GDM1 (cell line): ENCODE measurements around the gene USP40.

Experiments
- DNase-seq: peaks from one replicate; lab custom pipeline; 2025; lab: John Stamatoyannopoulos, UW

The USP40 gene

GRCh38 chr2:233474308-233475160 is 92.0 kb downstream of the USP40 start:
- DNase-seq: no peak

GRCh38 chr2:233473878-233474277 is 92.7 kb downstream of the USP40 start:
- DNase-seq: no peak

GRCh38 chr2:233473386-233473791 is 93.2 kb downstream of the USP40 start:
- DNase-seq: no peak

- DNase-seq: no peak
These were observed 95.1 kb downstream of the USP40 start for GRCh38 chr2:233471291-233472035.

- DNase-seq: no peak
These were observed 95.7 kb downstream of the USP40 start for GRCh38 chr2:233470839-233471238.

GRCh38 chr2:233470011-233470687 is 96.4 kb downstream of the USP40 start:
- no peak for DNase-seq

GRCh38 chr2:233469261-233470010 is 97.1 kb downstream of the USP40 start:
- DNase-seq: no peak

GRCh38 chr2:233468741-233469110 is 97.9 kb downstream of the USP40 start:
- no peak for DNase-seq

- DNase-seq: no peak
These were observed 98.4 kb downstream of the USP40 start for GRCh38 chr2:233468047-233468740.

- DNase-seq: no peak
These were observed 99.5 kb downstream of the USP40 start for GRCh38 chr2:233466991-233467603.

GRCh38 chr2:233464531-233465240 is 101.9 kb downstream of the USP40 start:
- DNase-seq: no peak

GRCh38 chr2:233464056-233464455 is 102.5 kb downstream of the USP40 start:
- DNase-seq: no peak

GRCh38 chr2:233463586-233463985 is 103.0 kb downstream of the USP40 start:
- no peak for DNase-seq

- DNase-seq: no peak
These were observed 103.6 kb downstream of the USP40 start for GRCh38 chr2:233462826-233463470.

- DNase-seq: no peak
These were observed 104.3 kb downstream of the USP40 start for GRCh38 chr2:233462202-233462785.

- no peak for DNase-seq
These were observed 105.1 kb downstream of the USP40 start for GRCh38 chr2:233461481-233461891.

GRCh38 chr2:233460726-233461441 is 105.7 kb downstream of the USP40 start:
- no peak for DNase-seq

GRCh38 chr2:233459426-233459825 is 107.2 kb downstream of the USP40 start:
- DNase-seq: no peak

- no peak for DNase-seq
These were observed 107.8 kb downstream of the USP40 start for GRCh38 chr2:233458826-233459225.
